ENCODE results near the gene MOK.

The MOK gene

DNA sequence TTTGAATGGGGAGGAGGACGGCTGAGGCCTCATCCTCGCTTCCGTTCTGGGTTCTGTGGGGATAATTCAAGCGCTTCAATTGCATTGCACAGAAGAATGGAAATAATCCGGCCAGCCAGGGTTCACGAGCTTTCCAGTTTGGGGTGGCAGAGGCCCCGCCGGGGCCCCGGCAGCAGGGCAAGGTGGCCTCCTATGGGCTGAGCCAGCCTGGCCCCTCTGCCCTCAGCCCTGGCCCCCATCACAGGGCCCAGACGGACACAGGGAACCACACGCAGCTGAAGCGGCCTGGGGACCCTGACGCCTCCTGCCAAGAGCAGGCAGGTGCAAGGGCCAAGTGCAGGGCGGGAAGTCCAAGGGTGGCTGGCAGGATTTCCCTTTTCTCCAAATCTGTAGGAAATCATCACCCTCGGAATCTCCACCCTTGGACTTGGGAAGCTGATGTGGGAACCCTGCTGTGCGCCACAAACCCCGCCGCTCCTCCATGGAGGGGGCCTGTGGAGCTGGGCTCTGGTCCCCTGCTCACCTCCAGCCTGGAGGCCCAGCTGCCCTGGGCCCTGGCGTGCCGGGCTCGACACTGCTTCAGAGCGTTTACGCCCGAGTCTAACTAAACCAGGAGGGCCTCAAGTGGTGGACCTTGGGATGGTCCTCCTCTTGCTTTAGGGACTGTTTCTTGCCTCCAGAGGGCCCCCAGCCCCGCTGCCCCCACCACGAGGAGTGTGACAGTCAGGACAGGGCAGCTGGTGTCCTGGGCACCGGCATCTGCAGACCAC is 78.4 kb downstream of the MOK start:
- TF ChIP-seq, protein P1, sequence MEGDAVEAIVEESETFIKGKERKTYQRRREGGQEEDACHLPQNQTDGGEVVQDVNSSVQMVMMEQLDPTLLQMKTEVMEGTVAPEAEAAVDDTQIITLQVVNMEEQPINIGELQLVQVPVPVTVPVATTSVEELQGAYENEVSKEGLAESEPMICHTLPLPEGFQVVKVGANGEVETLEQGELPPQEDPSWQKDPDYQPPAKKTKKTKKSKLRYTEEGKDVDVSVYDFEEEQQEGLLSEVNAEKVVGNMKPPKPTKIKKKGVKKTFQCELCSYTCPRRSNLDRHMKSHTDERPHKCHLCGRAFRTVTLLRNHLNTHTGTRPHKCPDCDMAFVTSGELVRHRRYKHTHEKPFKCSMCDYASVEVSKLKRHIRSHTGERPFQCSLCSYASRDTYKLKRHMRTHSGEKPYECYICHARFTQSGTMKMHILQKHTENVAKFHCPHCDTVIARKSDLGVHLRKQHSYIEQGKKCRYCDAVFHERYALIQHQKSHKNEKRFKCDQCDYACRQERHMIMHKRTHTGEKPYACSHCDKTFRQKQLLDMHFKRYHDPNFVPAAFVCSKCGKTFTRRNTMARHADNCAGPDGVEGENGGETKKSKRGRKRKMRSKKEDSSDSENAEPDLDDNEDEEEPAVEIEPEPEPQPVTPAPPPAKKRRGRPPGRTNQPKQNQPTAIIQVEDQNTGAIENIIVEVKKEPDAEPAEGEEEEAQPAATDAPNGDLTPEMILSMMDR (IDR thresholded peaks at IDR 0.05; ENCODE audit: low read depth, low read length) = no peak
- DNase-seq (ENCODE audit: low read depth in 2 of 2) = no peak
- H3K4me3 ChIP-seq (replicated peaks in 1 of 2; ENCODE audit: low read depth in 2 of 2, low read length in 2 of 2) = no peak overlapping the region

DNA sequence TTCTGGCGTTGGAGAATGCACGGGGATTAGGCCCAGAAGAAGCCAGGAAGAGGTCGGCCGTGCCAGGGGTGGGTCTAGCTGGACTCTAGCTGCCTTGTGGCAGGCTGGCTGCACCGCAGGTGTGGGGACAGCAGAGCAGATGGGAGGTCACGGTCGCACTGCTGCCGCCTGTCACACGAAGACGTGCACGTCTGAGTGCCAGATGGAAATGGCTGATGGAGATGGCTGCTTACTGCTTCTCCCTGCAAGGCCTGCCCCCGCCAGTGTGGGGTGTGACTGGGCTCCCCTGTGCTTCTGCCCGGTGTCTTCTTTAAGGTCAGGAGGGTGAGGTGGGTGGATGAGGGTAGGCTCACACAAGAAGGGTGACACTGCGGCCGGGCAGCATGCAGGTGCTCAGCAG is 79.0 kb downstream of the MOK start:
- DNase-seq (ENCODE audit: low read depth in 2 of 2) = no peak
- no peak overlapping the region for H3K4me3 ChIP-seq (replicated peaks in 1 of 2; ENCODE audit: low read depth in 2 of 2, low read length in 2 of 2)
- TF ChIP-seq, protein P1 (IDR thresholded peaks at IDR 0.05; ENCODE audit: low read depth, low read length) = no peak

DNA sequence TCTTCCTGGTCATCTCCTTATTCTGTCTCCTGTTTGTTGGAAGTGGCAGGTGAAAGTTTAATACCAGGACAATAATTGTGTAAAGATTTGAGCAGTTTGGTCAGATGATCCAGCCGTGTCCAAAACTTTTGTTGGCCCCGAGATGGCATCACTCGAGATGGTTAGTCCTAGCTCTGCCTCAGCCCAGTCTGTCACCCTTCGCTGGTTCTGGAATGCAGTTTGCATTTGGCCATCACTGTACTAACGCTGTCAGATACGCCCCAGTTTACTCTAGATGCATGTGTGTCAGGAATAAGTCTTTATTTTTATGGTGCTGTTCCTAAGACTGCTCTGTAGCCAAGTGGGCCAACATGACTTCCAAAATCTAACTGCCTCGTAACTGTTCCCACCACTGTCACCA is 79.6 kb downstream of the MOK start:
- H3K4me3 ChIP-seq (replicated peaks in 1 of 2; ENCODE audit: low read depth in 2 of 2, low read length in 2 of 2) = no peak overlapping the region
- TF ChIP-seq, protein P1 (IDR thresholded peaks at IDR 0.05; ENCODE audit: low read depth, low read length) = no peak
- DNase-seq (ENCODE audit: low read depth in 2 of 2) = no peak

DNA sequence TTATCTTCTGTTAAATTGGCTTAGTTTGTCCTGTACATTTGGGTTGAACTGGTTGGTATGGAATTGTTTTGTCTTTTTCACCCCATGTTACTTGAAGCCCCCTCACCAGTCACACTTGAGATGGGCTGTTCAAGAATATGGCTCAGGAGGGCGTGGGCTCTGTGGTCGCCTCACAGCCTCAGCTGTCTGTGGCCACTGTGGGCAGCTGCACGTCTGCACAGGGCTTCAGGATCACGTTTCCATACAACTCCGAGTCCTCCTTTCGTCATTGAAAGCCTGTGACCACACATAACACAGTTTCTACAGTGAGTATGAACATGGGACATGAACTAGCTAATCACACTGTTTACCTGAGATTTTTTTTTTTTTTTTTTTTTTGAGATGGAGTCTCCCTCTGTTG is 81.3 kb downstream of the MOK start:
- no peak overlapping the region for H3K4me3 ChIP-seq (replicated peaks in 1 of 2; ENCODE audit: low read depth in 2 of 2, low read length in 2 of 2)
- no peak for DNase-seq (ENCODE audit: low read depth in 2 of 2)
- TF ChIP-seq, protein P1 (IDR thresholded peaks at IDR 0.05; ENCODE audit: low read depth, low read length) = no peak

DNA sequence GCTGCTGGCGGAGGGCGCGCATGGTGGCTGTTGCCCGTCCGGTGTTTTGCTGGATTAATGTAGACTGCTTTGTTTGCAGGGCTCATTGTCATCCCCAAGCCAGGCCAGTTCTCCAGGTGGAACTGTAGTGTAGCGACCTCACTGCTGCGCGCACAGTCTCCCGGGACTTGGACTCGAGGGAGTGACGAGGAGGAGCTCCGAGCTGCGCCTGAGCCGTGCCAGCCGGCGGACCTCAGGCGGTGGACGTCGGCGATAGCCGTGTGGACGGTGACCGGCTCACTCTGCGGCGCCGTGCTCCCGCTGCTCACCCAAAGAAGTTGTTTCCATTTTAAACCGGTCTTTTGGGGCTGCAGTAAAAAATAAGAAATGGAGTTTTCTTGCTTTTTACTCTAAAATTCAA is 82.2 kb downstream of the MOK start:
- no peak for DNase-seq (ENCODE audit: low read depth in 2 of 2)
- TF ChIP-seq, protein P1 (IDR thresholded peaks at IDR 0.05; ENCODE audit: low read depth, low read length) = no peak

DNA sequence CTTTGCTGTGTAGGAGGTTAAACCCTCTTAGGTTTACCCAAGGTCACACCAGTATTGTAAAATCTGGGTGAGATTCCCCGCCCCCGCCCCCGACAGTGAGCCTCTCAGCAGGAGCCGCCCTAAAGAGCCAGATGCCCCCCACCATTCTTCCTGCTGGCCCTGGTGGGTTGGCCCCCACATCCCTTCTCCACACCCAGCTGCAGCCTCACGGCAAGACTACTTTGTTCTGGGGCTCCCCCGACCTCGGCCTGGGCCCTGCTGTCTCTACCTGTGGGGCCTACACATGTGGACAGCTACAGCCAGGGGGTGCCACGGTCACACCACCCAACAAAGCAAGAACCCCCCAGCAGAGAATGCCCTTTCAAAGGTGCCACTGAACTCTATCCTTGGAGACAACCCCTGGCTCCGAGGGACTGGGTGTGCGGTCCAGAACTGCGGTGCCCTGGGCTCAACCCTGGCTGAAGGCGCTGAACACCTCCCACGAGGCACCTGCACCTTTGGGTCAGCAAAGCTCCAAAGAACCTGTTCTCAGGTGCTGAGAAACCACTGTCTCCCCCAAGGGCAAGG is 82.9 kb downstream of the MOK start:
- TF ChIP-seq, protein P1 (IDR thresholded peaks at IDR 0.05; ENCODE audit: low read depth, low read length) = no peak
- no peak overlapping the region for H3K4me3 ChIP-seq (replicated peaks in 1 of 2; ENCODE audit: low read depth in 2 of 2, low read length in 2 of 2)
- no peak for DNase-seq (ENCODE audit: low read depth in 2 of 2)

More for the DNA sequence above, 82.2 kb downstream of the MOK start:
- no peak overlapping the region for H3K4me3 ChIP-seq (replicated peaks in 1 of 2; ENCODE audit: low read depth in 2 of 2, low read length in 2 of 2)

Measured in cardiac fibroblast (primary cell).